Choroid plexus epithelial cell (primary cell): ENCODE measurements around the gene ZNF594.
A peak's percentile ranks its signal among the peaks of the same experiment; 100 is the strongest.
"Not testable (repeated sequence)": the region's sequence is repeated elsewhere in the genome, so short reads cannot be mapped to it uniquely, and the experiment has no call there.

Experiments
- DNase-seq: peaks from one replicate; pipeline ENCODE4 v3.0.0-alpha.2; 2010; ENCODE audit warnings: low read depth
- H3K4me3 ChIP-seq: 2 replicates; pipeline ENCODE4 v1.5.1; 2011; ENCODE audit warnings: low read depth, mild to moderate bottlenecking, control low read depth, low read length, moderate library complexity
- CTCF ChIP-seq: conservative IDR thresholded peaks from 2 replicates; pipeline ENCODE4 v1.5.1; 2011; ENCODE audit warnings: low read depth, mild to moderate bottlenecking, control low read depth, inconsistent platforms, low read length, moderate library complexity

The ZNF594 gene

GRCh38 chr17:5179003-5179402, 12.7 kb downstream of the ZNF594 start:
- H3K4me3 ChIP-seq: no peak overlapping the region
- TF ChIP-seq CTCF: no peak
- no peak for DNase-seq

GRCh38 chr17:5175027-5175426, 16.6 kb downstream of the ZNF594 start:
- H3K4me3 ChIP-seq, DNase-seq: not testable (repeated sequence)

GRCh38 chr17:5165791-5166564, 25.7 kb downstream of the ZNF594 start:
- not testable (repeated sequence) for H3K4me3 ChIP-seq

GRCh38 chr17:5164436-5164835, 27.2 kb downstream of the ZNF594 start:
- DNase-seq: no peak
- no peak for TF ChIP-seq CTCF
- no peak overlapping the region for H3K4me3 ChIP-seq

More at GRCh38 chr17:5165791-5166564, 25.7 kb downstream of the ZNF594 start:
- peak; percentile 29 for DNase-seq

- not testable (repeated sequence) for H3K4me3 ChIP-seq, DNase-seq
Observed at GRCh38 chr17:5161793-5162192, 29.9 kb downstream of the ZNF594 start.

GRCh38 chr17:5160702-5161101, 31.0 kb downstream of the ZNF594 start:
- not testable (repeated sequence) for DNase-seq

GRCh38 chr17:5146122-5146521, 45.5 kb downstream of the ZNF594 start:
- DNase-seq, H3K4me3 ChIP-seq: not testable (repeated sequence)

More at GRCh38 chr17:5160702-5161101, 31.0 kb downstream of the ZNF594 start:
- not testable (repeated sequence) for H3K4me3 ChIP-seq

- DNase-seq, H3K4me3 ChIP-seq: not testable (repeated sequence)
Observed at GRCh38 chr17:5142877-5143276, 48.8 kb downstream of the ZNF594 start.

- no peak overlapping the region for H3K4me3 ChIP-seq
- TF ChIP-seq CTCF: no peak
- DNase-seq: no peak
Observed at GRCh38 chr17:5139458-5139732, 52.3 kb downstream of the ZNF594 start.

GRCh38 chr17:5138616-5139457, 52.8 kb downstream of the ZNF594 start:
- TF ChIP-seq CTCF: no peak
- no peak for DNase-seq
- H3K4me3 ChIP-seq: no peak overlapping the region

- H3K4me3 ChIP-seq, DNase-seq: not testable (repeated sequence)
Observed at GRCh38 chr17:5138198-5138544, 53.5 kb downstream of the ZNF594 start.

GRCh38 chr17:5137511-5138197, 54.0 kb downstream of the ZNF594 start:
- not testable (repeated sequence) for DNase-seq

GRCh38 chr17:5136580-5137412, 54.9 kb downstream of the ZNF594 start:
- H3K4me3 ChIP-seq, DNase-seq: not testable (repeated sequence)

More at GRCh38 chr17:5137511-5138197, 54.0 kb downstream of the ZNF594 start:
- H3K4me3 ChIP-seq: not testable (repeated sequence)
